Stimulated activated CD8-positive, alpha-beta memory T cell treated with anti-CD3 and anti-CD28 coated beads, Interleukin-4, amount 100 ng/mL, for 48 hours (primary cell): ENCODE measurements around the gene CREB5.

ENCODE experiments used
- DNase-seq: peaks from one replicate; pipeline ENCODE4 v3.0.0-alpha.2; 2020

CREB5 gene

GRCh38 chr7:28724563-28724962, 312.2 kb downstream of the CREB5 start:
- no peak for DNase-seq

- DNase-seq: no peak
Observed at GRCh38 chr7:28725045-28725642, 312.8 kb downstream of the CREB5 start.

GRCh38 chr7:28725911-28726310, 313.6 kb downstream of the CREB5 start:
- no peak for DNase-seq

GRCh38 chr7:28726555-28726954, 314.2 kb downstream of the CREB5 start:
- DNase-seq: no peak

GRCh38 chr7:28729281-28729680, 317.0 kb downstream of the CREB5 start:
- no peak for DNase-seq

GRCh38 chr7:28729727-28730126, 317.4 kb downstream of the CREB5 start:
- no peak for DNase-seq

GRCh38 chr7:28731092-28731658, 318.9 kb downstream of the CREB5 start:
- no peak for DNase-seq

GRCh38 chr7:28732071-28732869, 320.0 kb downstream of the CREB5 start:
- DNase-seq: no peak

GRCh38 chr7:28733035-28733434, 320.7 kb downstream of the CREB5 start:
- DNase-seq: no peak

GRCh38 chr7:28738412-28738811, 326.1 kb downstream of the CREB5 start:
- no peak for DNase-seq

- no peak for DNase-seq
Observed at GRCh38 chr7:28739128-28739527, 326.8 kb downstream of the CREB5 start.

GRCh38 chr7:28739826-28740225, 327.5 kb downstream of the CREB5 start:
- DNase-seq: no peak

GRCh38 chr7:28744951-28745350, 332.6 kb downstream of the CREB5 start:
- DNase-seq: no peak

GRCh38 chr7:28745351-28745750, 333.0 kb downstream of the CREB5 start:
- DNase-seq: no peak

- no peak for DNase-seq
Observed at GRCh38 chr7:28747404-28747803, 335.1 kb downstream of the CREB5 start.

GRCh38 chr7:28747854-28748253, 335.5 kb downstream of the CREB5 start:
- no peak for DNase-seq

GRCh38 chr7:28748346-28748745, 336.0 kb downstream of the CREB5 start:
- DNase-seq: no peak

- peak; percentile 27 for DNase-seq
Observed at GRCh38 chr7:28748933-28749584, 336.7 kb downstream of the CREB5 start.

GRCh38 chr7:28749638-28750037, 337.3 kb downstream of the CREB5 start:
- no peak for DNase-seq

GRCh38 chr7:28750981-28751380, 338.7 kb downstream of the CREB5 start:
- no peak for DNase-seq

GRCh38 chr7:28753613-28754012, 341.3 kb downstream of the CREB5 start:
- no peak for DNase-seq

GRCh38 chr7:28754027-28754426, 341.7 kb downstream of the CREB5 start:
- DNase-seq: no peak

- DNase-seq: no peak
Observed at GRCh38 chr7:28754447-28754846, 342.1 kb downstream of the CREB5 start.

GRCh38 chr7:28755255-28755654, 342.9 kb downstream of the CREB5 start:
- no peak for DNase-seq
